Measurements from ENCODE around the gene IPO11. TPM values are rescaled to one million over a fixed set of nuclear protein-coding genes. Genes with fewer than 3 reads are reported as not detected.

Gene IPO11
- 32.4 and 41.0 TPM in 2 replicates for total RNA-seq (ENCODE audit: low replicate concordance)
- long read RNA-seq, full-length matches to known transcripts, result 4 of 19 reads
- long read RNA-seq, partial matches to known transcripts, result 9 of 19 reads
- long read RNA-seq, other reads (novel, unspliced or antisense), result 6 of 19 reads

DNA sequence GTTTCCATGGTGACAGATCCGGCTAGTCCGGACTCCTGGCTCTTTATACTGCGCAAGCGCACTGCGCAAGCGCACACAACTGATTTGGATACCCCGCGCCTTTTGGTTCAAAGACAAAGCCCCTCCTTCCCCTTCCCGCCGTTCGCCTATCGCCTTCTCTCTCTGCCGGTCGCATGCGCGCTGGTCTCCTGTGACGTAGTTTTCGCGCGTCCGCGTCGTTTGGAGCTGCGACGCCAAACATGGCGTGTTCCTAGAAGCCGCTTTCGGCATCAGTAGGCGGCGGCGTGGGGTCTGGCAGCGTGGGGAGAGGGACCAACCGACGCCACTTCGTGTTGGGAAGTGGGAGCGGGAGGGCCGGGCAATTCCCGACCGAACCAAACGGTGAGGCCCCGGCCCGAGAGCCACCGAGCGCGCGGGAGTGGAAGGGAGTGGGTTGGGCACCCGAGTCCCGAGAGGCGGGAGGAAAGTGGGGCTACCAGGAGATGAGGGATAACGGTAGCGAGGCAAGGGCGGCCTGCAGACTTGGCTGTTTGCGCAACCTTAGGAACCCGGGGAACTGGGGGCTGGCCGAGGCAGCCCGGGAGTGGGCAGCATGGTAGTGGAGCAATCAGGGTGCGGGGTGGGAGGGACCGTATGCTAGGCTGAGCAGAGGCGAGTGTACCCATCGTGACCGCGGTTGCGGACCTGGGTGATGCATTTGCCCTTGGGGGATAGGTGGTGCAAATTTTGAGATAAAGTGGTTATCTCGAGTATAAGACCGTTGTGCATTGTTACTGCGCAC is at the start of gene IPO11:
Gene IPO11, plus strand, starts transcription at position 215 of the 781 bp plus-strand sequence. CDS start 24,517 bp downstream, outside the sequence.
- Mint-ChIP-seq H3K4me3 (peak within 1 kb of the TSS; percentile 96), H3K4me1 (ENCODE audit: unreplicated experiment) (peaks cover 19% of the 10 kb centered on the region), H3K9me3 (no peaks in the 10 kb centered on the region)

DNA sequence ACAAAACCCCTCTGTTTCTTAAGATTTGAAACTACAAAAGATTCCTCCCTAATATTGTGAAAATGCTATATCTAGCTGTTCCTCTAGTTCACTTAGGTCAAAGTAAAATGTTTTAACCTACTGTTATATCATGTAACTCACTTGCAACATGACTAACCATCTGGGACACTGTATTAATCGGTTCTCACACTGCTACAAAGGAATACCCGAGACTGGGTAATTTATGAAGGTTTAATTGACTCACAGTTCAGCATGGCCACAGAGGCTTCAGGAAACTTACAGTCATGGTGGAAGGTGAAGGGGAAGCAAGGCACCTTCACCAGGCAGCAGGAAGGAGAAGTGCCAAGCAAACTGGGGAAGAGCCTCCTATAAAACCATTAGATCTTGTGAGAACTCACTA is 43.5 kb upstream of the IPO11 start:
- Mint-ChIP-seq H3K36me3 (peaks cover 39% of the 10 kb centered on the region), H3K4me3 (no peak overlapping the region), H3K4me1 (ENCODE audit: unreplicated experiment) (no peaks in the 10 kb centered on the region), H3K27me3 (no peaks in the 10 kb centered on the region), H3K9me3 (no peaks in the 10 kb centered on the region), H3K27ac (no peak overlapping the region)
- TF ChIP-seq, protein P1, sequence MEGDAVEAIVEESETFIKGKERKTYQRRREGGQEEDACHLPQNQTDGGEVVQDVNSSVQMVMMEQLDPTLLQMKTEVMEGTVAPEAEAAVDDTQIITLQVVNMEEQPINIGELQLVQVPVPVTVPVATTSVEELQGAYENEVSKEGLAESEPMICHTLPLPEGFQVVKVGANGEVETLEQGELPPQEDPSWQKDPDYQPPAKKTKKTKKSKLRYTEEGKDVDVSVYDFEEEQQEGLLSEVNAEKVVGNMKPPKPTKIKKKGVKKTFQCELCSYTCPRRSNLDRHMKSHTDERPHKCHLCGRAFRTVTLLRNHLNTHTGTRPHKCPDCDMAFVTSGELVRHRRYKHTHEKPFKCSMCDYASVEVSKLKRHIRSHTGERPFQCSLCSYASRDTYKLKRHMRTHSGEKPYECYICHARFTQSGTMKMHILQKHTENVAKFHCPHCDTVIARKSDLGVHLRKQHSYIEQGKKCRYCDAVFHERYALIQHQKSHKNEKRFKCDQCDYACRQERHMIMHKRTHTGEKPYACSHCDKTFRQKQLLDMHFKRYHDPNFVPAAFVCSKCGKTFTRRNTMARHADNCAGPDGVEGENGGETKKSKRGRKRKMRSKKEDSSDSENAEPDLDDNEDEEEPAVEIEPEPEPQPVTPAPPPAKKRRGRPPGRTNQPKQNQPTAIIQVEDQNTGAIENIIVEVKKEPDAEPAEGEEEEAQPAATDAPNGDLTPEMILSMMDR (conservative IDR thresholded peaks at IDR 0.05), result no peak
- DNase-seq (ENCODE audit: extremely low spot score, unreplicated experiment), result no peak

More for the DNA sequence above, at the start of gene IPO11:
- TF ChIP-seq, protein P1 (conservative IDR thresholded peaks at IDR 0.05), result no peak
- peak; percentile 98 for DNase-seq (ENCODE audit: extremely low spot score, unreplicated experiment)
- Mint-ChIP-seq H3K36me3 (no peaks in the 10 kb centered on the region), H3K27me3 (no peaks in the 10 kb centered on the region), H3K27ac (peak within 1 kb of the TSS; percentile 89)

DNA sequence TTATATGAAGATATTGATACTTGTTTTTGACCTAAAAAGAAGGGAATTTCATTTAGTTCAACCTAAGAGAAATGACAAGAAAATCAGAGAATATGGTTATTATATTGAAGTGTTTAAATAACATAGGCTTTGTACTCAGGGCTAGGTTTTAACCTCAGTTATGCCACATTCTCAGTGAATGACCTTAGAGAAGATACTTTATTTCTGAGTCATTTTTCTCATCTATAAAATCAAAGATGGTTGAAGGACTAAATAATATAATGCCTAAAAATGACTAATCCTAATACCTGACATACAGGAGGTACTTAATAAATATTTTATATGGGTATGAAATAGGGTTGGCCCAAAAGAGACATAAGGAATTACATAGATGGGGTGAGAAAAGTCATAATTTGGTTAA is 41.2 kb upstream of the IPO11 start:
- DNase-seq (ENCODE audit: extremely low spot score, unreplicated experiment), result no peak
- Mint-ChIP-seq H3K27ac (no peak overlapping the region), H3K4me3 (no peak overlapping the region), H3K9me3 (no peaks in the 10 kb centered on the region), H3K36me3 (peaks cover 27% of the 10 kb centered on the region), H3K4me1 (ENCODE audit: unreplicated experiment) (no peaks in the 10 kb centered on the region), H3K27me3 (no peaks in the 10 kb centered on the region)
- TF ChIP-seq, protein P1 (conservative IDR thresholded peaks at IDR 0.05), result no peak

DNA sequence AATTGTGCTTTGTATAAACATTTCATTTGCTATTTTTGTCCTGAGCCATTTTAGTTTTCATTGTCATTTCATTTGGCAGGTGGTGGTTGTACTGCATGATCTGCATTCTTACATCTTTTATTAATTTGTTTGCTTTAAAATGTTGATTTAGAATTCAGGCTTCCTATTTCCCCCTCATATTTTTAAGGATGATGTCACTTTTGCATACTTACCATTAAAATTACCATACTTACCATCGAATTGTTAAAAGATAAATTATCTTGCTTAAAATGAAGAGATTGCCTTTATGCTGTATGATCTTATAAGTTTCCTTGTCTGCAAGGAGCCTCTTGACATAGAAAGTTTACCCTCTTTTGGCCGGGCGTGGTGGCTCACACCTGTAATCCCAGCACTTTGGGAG is 40.0 kb upstream of the IPO11 start:
- Mint-ChIP-seq H3K9me3 (no peaks in the 10 kb centered on the region), H3K4me1 (ENCODE audit: unreplicated experiment) (no peaks in the 10 kb centered on the region), H3K36me3 (peaks cover 27% of the 10 kb centered on the region), H3K27me3 (no peaks in the 10 kb centered on the region), H3K27ac (no peak overlapping the region), H3K4me3 (no peak overlapping the region)
- no peak for DNase-seq (ENCODE audit: extremely low spot score, unreplicated experiment)
- TF ChIP-seq, protein P1 (conservative IDR thresholded peaks at IDR 0.05), result no peak

DNA sequence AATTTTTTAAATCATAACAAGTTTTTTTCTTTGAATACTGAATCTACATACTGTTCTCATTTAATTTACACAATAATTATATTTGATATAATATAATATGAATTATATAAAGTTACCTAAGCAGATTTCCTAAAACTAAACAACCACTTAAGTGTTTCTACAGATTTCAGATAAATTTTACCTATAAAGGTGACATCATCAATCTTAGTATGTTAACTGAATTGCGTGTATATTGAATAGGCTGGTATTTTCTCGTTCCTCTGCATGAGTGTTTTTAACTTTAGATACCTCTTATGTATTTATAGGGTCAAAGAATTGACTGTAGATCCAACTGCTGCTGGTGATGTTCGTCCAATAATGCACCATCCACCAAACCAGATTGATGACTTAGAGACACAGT is 39.2 kb upstream of the IPO11 start:
- H3K27me3 Mint-ChIP-seq, result no peaks in the 10 kb centered on the region
- no peak overlapping the region for H3K4me3 Mint-ChIP-seq
- H3K27ac Mint-ChIP-seq, result no peak overlapping the region
- no peak for DNase-seq (ENCODE audit: extremely low spot score, unreplicated experiment)
- H3K36me3 Mint-ChIP-seq, result peaks cover 32% of the 10 kb centered on the region
- H3K9me3 Mint-ChIP-seq, result no peaks in the 10 kb centered on the region
- TF ChIP-seq, protein P1 (conservative IDR thresholded peaks at IDR 0.05), result no peak
- no peaks in the 10 kb centered on the region for H3K4me1 Mint-ChIP-seq (ENCODE audit: unreplicated experiment)

Data from type B pancreatic cell (in vitro differentiated cells).